ENCODE data around the gene GADD45G. TPM values are rescaled to one million over a fixed set of nuclear protein-coding genes. Genes with fewer than 3 reads are reported as not detected.
A peak's percentile ranks its signal among the peaks of the same experiment; 100 is the strongest.

Gene GADD45G
- total and polyA plus RNA-seq, 7 experiments from 2014 or later, result 0.51 to 18.7 (median 2.9) TPM; not detected in 1

DNA sequence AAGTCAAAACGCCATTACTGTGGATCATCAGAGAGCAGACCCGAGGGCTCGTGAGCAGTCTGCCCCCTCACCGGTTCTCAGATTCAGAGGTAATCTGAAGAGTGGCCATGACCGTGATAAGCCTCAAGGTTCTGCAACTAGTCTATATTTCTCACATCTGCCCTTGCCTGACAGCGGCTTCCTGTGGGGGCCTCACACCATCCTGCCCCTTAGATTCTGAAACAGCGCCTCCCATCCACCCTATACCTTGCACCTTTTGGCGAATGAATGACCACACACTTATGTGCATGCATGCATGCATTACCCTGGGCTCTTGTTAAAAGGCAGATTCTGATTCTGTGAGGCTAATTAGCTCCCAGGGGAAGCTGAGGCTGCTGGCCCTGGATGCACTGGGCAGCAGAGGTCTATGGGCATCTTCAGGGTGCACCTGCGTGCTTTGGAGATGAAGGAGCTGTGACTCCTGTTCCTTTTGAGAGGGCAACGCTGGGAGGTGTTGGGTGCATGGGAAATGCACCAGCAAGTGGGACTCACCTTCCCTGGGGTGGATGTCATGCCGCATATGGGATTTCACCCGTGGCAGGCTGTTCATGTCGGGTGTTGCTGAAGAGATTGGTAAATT is 7.8 kb upstream of the GADD45G start:
- ATAC-seq (no peak), DNase-seq (no peak)
- H3K27ac Mint-ChIP-seq, result peak overlapping the region in 1 of 9 donors; percentile 43
- H3K36me3 Mint-ChIP-seq, result no peaks in the 10 kb centered on the region
- H3K36me3 ChIP-seq (ENCODE audit: control insufficient read depth in 2 of 3, insufficient read depth in 3 of 3, low read length in 3 of 3), result no peaks in the 10 kb centered on the region
- peaks cover 0 to 44% (median 2%) of the 10 kb centered on the region in 5 donors for H3K27me3 Mint-ChIP-seq
- no peaks in the 10 kb centered on the region for H3K4me1 ChIP-seq (ENCODE audit: control insufficient read depth in 2 of 2, insufficient read depth in 2 of 2, low read length in 2 of 2)
- H3K9me3 ChIP-seq (ENCODE audit: control insufficient read depth in 2 of 3, low read length in 3 of 3), result no peaks in the 10 kb centered on the region
- H3K9me3 Mint-ChIP-seq, result no peaks in the 10 kb centered on the region
- ChIA-PET POLR2A (no interaction called here), CTCF (interaction anchor here (0.6 to 1.5 kb wide), 5 partner anchors 325 to 1265 kb away, joined by 3 to 7 read pairs (median 4); no protein-coding TSS in a partner anchor)
- no peak overlapping the region for H3K27ac ChIP-seq (ENCODE audit: low read depth, low read length)
- H3K4me3 ChIP-seq (ENCODE audit: low read length), result no peak overlapping the region
- no peak overlapping the region for H3K4me3 Mint-ChIP-seq
- H3K4me1 Mint-ChIP-seq, result no peaks in the 10 kb centered on the region
- H3K27me3 ChIP-seq (ENCODE audit: control insufficient read depth in 2 of 2, insufficient read depth in 2 of 2, low read length in 2 of 2), result no peaks in the 10 kb centered on the region
- intact Hi-C loops (cut with micrococcal nuclease), result loop anchor here in 1 of 2 donors (5.0 kb wide), 1 partner anchor 1160 kb away; no protein-coding TSS in a partner anchor

DNA sequence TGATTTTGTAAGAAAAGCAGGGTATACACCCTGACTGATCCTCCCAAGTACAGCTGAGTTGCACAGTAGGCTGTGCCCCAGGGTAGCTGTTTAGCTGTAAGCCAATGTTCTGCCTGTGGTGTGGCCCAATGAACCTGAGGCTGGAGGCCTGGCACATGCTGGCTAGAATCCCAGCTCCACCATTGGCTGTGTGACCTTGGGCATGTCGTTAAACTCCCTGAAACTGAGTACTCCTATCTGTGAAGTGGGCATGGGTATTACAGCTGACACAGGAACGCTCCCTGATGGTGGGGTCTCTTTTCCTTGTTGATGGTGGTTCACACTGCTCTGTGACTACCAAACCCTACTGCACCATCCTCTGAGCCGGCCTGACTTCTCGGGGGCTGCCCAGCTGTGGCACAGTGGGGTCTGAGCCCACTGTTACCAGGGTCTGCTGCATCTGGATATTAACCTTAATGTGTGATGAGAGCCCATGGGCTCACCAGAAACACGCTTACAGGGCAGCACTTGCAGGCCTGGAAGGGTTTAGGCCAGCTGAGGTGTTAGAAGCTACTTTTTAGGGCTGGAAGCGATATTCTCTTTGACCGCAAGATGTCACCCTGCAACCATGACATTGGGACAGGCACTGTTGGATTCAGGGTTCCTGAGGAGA is 7.0 kb upstream of the GADD45G start:
- Mint-ChIP-seq H3K4me1 (peaks cover 0 to 3% (median 1%) of the 10 kb centered on the region in 7 donors), H3K9me3 (no peaks in the 10 kb centered on the region), H3K27ac (no peak overlapping the region), H3K4me3 (no peak overlapping the region), H3K27me3 (peaks cover 0 to 40% (median 0%) of the 10 kb centered on the region in 5 donors), H3K36me3 (no peaks in the 10 kb centered on the region)
- no peaks in the 10 kb centered on the region for H3K27me3 ChIP-seq (ENCODE audit: control insufficient read depth in 2 of 2, insufficient read depth in 2 of 2, low read length in 2 of 2)
- H3K4me1 ChIP-seq (ENCODE audit: control insufficient read depth in 2 of 2, insufficient read depth in 2 of 2, low read length in 2 of 2), result peaks cover 0 to under 1% of the 10 kb centered on the region in 2 donors
- peak in 8 of 9 donors; percentile 26 to 58 (median 48) for DNase-seq
- CTCF ChIA-PET, result interaction anchor here (0.6 to 1.5 kb wide), 9 partner anchors 12 to 1272 kb away, joined by 3 to 7 read pairs (median 4); no protein-coding TSS in a partner anchor
- no peaks in the 10 kb centered on the region for H3K9me3 ChIP-seq (ENCODE audit: control insufficient read depth in 2 of 3, low read length in 3 of 3)
- no peak overlapping the region for H3K27ac ChIP-seq (ENCODE audit: low read depth, low read length)
- no peak overlapping the region for H3K4me3 ChIP-seq (ENCODE audit: low read length)
- no peaks in the 10 kb centered on the region for H3K36me3 ChIP-seq (ENCODE audit: control insufficient read depth in 2 of 3, insufficient read depth in 3 of 3, low read length in 3 of 3)
- POLR2A ChIA-PET, result no interaction called here
- peak; percentile 65 for ATAC-seq
- intact Hi-C loops (cut with micrococcal nuclease), result loop anchor here (1.0 to 5.0 kb wide), 7 partner anchors 321 to 1273 kb away; no protein-coding TSS in a partner anchor

GRCh38 chr9:89598363-89598713 is 6.5 kb upstream of the GADD45G start:
- Mint-ChIP-seq H3K27me3 (peaks cover 0 to 36% (median 0%) of the 10 kb centered on the region in 5 donors), H3K27ac (no peak overlapping the region), H3K9me3 (no peaks in the 10 kb centered on the region), H3K4me3 (no peak overlapping the region), H3K36me3 (no peaks in the 10 kb centered on the region), H3K4me1 (peaks cover 0 to 8% (median 6%) of the 10 kb centered on the region in 7 donors)
- ChIA-PET POLR2A (no interaction called here), CTCF (interaction anchor here (0.6 to 1.5 kb wide), 7 partner anchors 13 to 1271 kb away, joined by 3 to 7 read pairs (median 4); no protein-coding TSS in a partner anchor)
- H3K27ac ChIP-seq (ENCODE audit: low read depth, low read length), result no peak overlapping the region
- no peaks in the 10 kb centered on the region for H3K27me3 ChIP-seq (ENCODE audit: control insufficient read depth in 2 of 2, insufficient read depth in 2 of 2, low read length in 2 of 2)
- H3K9me3 ChIP-seq (ENCODE audit: control insufficient read depth in 2 of 3, low read length in 3 of 3), result no peaks in the 10 kb centered on the region
- peaks cover 3 to 6% of the 10 kb centered on the region in 2 donors for H3K4me1 ChIP-seq (ENCODE audit: control insufficient read depth in 2 of 2, insufficient read depth in 2 of 2, low read length in 2 of 2)
- H3K4me3 ChIP-seq (ENCODE audit: low read length), result no peak overlapping the region
- H3K36me3 ChIP-seq (ENCODE audit: control insufficient read depth in 2 of 3, insufficient read depth in 3 of 3, low read length in 3 of 3), result no peaks in the 10 kb centered on the region
- intact Hi-C loops (cut with micrococcal nuclease), result loop anchor here (1.0 to 5.0 kb wide), 7 partner anchors 321 to 1273 kb away; no protein-coding TSS in a partner anchor
- DNase-seq (no peak), ATAC-seq (no peak)

DNA sequence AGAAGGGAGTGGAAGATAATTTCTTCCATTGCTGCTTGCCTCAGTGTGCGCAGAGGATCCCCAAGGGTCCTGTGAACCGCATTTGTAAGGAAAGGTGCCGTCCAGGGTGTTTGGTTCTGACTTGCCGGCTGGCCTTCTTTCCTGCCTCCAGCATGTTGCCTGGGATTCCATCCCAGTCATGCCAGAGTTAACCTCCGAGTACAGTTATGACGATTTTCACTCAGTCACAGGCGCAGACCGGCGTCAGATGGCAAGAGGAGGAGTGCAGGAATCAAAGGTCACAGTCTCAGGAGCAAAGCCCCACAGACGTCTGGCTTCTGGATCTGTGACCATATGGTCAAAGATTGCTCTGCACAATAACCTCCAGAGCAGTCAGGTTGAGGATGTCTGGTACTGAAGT is 5.9 kb upstream of the GADD45G start:
- H3K4me1 Mint-ChIP-seq, result peaks cover 0 to 11% (median 9%) of the 10 kb centered on the region in 7 donors
- H3K4me3 ChIP-seq (ENCODE audit: low read length), result no peak overlapping the region
- no peaks in the 10 kb centered on the region for H3K27me3 ChIP-seq (ENCODE audit: control insufficient read depth in 2 of 2, insufficient read depth in 2 of 2, low read length in 2 of 2)
- no peak for ATAC-seq
- H3K36me3 Mint-ChIP-seq, result no peaks in the 10 kb centered on the region
- H3K27me3 Mint-ChIP-seq, result peaks cover 0 to 33% (median 0%) of the 10 kb centered on the region in 5 donors
- peak in 1 of 9 donors; percentile 14 for DNase-seq
- H3K9me3 Mint-ChIP-seq, result no peaks in the 10 kb centered on the region
- no peaks in the 10 kb centered on the region for H3K36me3 ChIP-seq (ENCODE audit: control insufficient read depth in 2 of 3, insufficient read depth in 3 of 3, low read length in 3 of 3)
- H3K4me1 ChIP-seq (ENCODE audit: control insufficient read depth in 2 of 2, insufficient read depth in 2 of 2, low read length in 2 of 2), result peaks cover 8 to 12% of the 10 kb centered on the region in 2 donors
- H3K27ac Mint-ChIP-seq, result no peak overlapping the region
- ChIA-PET POLR2A (no interaction called here), CTCF (interaction anchor here (0.6 to 1.2 kb wide), 3 partner anchors 368 to 537 kb away, joined by 3 to 4 read pairs (median 3); no protein-coding TSS in a partner anchor)
- intact Hi-C loops (cut with micrococcal nuclease), result loop anchor here (1.0 to 5.0 kb wide), 7 partner anchors 320 to 1272 kb away; no protein-coding TSS in a partner anchor
- no peak overlapping the region for H3K4me3 Mint-ChIP-seq
- no peak overlapping the region for H3K27ac ChIP-seq (ENCODE audit: low read depth, low read length)
- H3K9me3 ChIP-seq (ENCODE audit: control insufficient read depth in 2 of 3, low read length in 3 of 3), result no peaks in the 10 kb centered on the region

DNA sequence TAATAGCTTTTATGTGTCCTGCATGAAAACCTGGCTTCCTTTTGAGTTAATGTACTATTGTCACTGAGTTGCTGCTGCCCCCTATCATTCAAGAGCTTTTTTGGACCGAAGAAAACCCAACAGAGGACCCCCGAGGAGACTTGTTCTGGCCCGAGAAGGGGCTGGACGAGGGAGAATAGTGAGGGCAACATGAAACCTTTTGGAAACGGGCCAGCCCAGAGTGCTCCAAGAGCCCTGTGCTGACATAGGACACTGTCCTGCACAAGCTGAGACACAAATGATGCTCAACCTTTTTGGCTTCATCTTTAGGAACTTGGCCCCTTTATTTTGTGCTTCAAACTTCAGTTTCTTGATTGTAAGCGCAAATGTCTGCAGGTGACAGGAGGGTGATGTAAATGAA is 4.0 kb upstream of the GADD45G start:
- CTCF ChIA-PET, result interaction anchor here (0.6 to 4.1 kb wide), 5 partner anchors 16 to 504 kb away, joined by 5 to 51 read pairs (median 17); no protein-coding TSS in a partner anchor
- peaks cover 0 to 18% (median 15%) of the 10 kb centered on the region in 7 donors for H3K4me1 Mint-ChIP-seq
- H3K27me3 ChIP-seq (ENCODE audit: control insufficient read depth in 2 of 2, insufficient read depth in 2 of 2, low read length in 2 of 2), result no peaks in the 10 kb centered on the region
- H3K4me1 ChIP-seq (ENCODE audit: control insufficient read depth in 2 of 2, insufficient read depth in 2 of 2, low read length in 2 of 2), result peaks cover 12 to 23% of the 10 kb centered on the region in 2 donors
- ATAC-seq (no peak), DNase-seq (no peak)
- POLR2A ChIA-PET, result interaction anchor here (1.2 kb wide), 1 partner anchor 501 kb away, joined by 4 read pairs; no protein-coding TSS in a partner anchor
- no peaks in the 10 kb centered on the region for H3K36me3 ChIP-seq (ENCODE audit: control insufficient read depth in 2 of 3, insufficient read depth in 3 of 3, low read length in 3 of 3)
- H3K27me3 Mint-ChIP-seq, result peaks cover 0 to 23% (median 0%) of the 10 kb centered on the region in 5 donors
- no peaks in the 10 kb centered on the region for H3K9me3 ChIP-seq (ENCODE audit: control insufficient read depth in 2 of 3, low read length in 3 of 3)
- no peak overlapping the region for H3K27ac ChIP-seq (ENCODE audit: low read depth, low read length)
- no peak overlapping the region for H3K27ac Mint-ChIP-seq
- no peak overlapping the region for H3K4me3 ChIP-seq (ENCODE audit: low read length)
- H3K4me3 Mint-ChIP-seq, result no peak overlapping the region
- H3K9me3 Mint-ChIP-seq, result no peaks in the 10 kb centered on the region
- intact Hi-C loops (cut with micrococcal nuclease), result loop anchor here in 1 of 2 donors (5.0 kb wide), 2 partner anchors 1156 to 1629 kb away; partner anchors contain the start of gene CDK20
- peaks cover 0 to 5% (median 0%) of the 10 kb centered on the region in 5 donors for H3K36me3 Mint-ChIP-seq

GRCh38 chr9:89601306-89601705 is 3.5 kb upstream of the GADD45G start:
- H3K4me3 Mint-ChIP-seq, result no peak overlapping the region
- H3K27me3 ChIP-seq (ENCODE audit: control insufficient read depth in 2 of 2, insufficient read depth in 2 of 2, low read length in 2 of 2), result no peaks in the 10 kb centered on the region
- no peak overlapping the region for H3K27ac ChIP-seq (ENCODE audit: low read depth, low read length)
- peaks cover 0 to 20% (median 16%) of the 10 kb centered on the region in 7 donors for H3K4me1 Mint-ChIP-seq
- intact Hi-C loops (cut with micrococcal nuclease), result loop anchor here in 1 of 2 donors (5.0 kb wide), 2 partner anchors 1156 to 1629 kb away; partner anchors contain the start of gene CDK20
- H3K36me3 ChIP-seq (ENCODE audit: control insufficient read depth in 2 of 3, insufficient read depth in 3 of 3, low read length in 3 of 3), result no peaks in the 10 kb centered on the region
- no peaks in the 10 kb centered on the region for H3K9me3 ChIP-seq (ENCODE audit: control insufficient read depth in 2 of 3, low read length in 3 of 3)
- H3K4me3 ChIP-seq (ENCODE audit: low read length), result no peak overlapping the region
- H3K36me3 Mint-ChIP-seq, result peaks cover 0 to 7% (median 0%) of the 10 kb centered on the region in 5 donors
- CTCF ChIA-PET, result interaction anchor here (0.6 to 4.1 kb wide), 10 partner anchors 8 to 511 kb away, joined by 3 to 51 read pairs (median 6); no protein-coding TSS in a partner anchor
- POLR2A ChIA-PET, result interaction anchor here (1.2 kb wide), 1 partner anchor 501 kb away, joined by 4 read pairs; no protein-coding TSS in a partner anchor
- H3K4me1 ChIP-seq (ENCODE audit: control insufficient read depth in 2 of 2, insufficient read depth in 2 of 2, low read length in 2 of 2), result peaks cover 12 to 23% of the 10 kb centered on the region in 2 donors
- no peak overlapping the region for H3K27ac Mint-ChIP-seq
- H3K9me3 Mint-ChIP-seq, result no peaks in the 10 kb centered on the region
- H3K27me3 Mint-ChIP-seq, result peaks cover 0 to 22% (median 0%) of the 10 kb centered on the region in 5 donors
- ATAC-seq (no peak), DNase-seq (peak in 1 of 9 donors; percentile 16)
